NCI-H2171 treated with DMSO at 0.1 percent for 48 hours (cell line): ENCODE measurements around the gene NBAS.

ENCODE experiments used
- DNase-seq: peaks from one replicate; lab custom pipeline; 2025; lab: John Stamatoyannopoulos, UW

Gene NBAS

GRCh38 chr2:15303874-15304273, 257.3 kb downstream of the NBAS start:
- no peak for DNase-seq

GRCh38 chr2:15302154-15302553, 259.0 kb downstream of the NBAS start:
- no peak for DNase-seq

GRCh38 chr2:15300624-15301573, 260.2 kb downstream of the NBAS start:
- no peak for DNase-seq

GRCh38 chr2:15299904-15300520, 261.1 kb downstream of the NBAS start:
- no peak for DNase-seq

- no peak for DNase-seq
Measured at GRCh38 chr2:15298770-15299169, 262.4 kb downstream of the NBAS start.

GRCh38 chr2:15293262-15293937, 267.7 kb downstream of the NBAS start:
- no peak for DNase-seq

- no peak for DNase-seq
Measured at GRCh38 chr2:15287447-15288184, 273.5 kb downstream of the NBAS start.

GRCh38 chr2:15284614-15285013, 276.5 kb downstream of the NBAS start:
- no peak for DNase-seq

GRCh38 chr2:15281681-15282080, 279.5 kb downstream of the NBAS start:
- DNase-seq: no peak

GRCh38 chr2:15279201-15279876, 281.8 kb downstream of the NBAS start:
- no peak for DNase-seq

GRCh38 chr2:15278296-15278695, 282.8 kb downstream of the NBAS start:
- DNase-seq: no peak

GRCh38 chr2:15275346-15275745, 285.8 kb downstream of the NBAS start:
- DNase-seq: peak; percentile 48

- DNase-seq: no peak
Measured at GRCh38 chr2:15273452-15273851, 287.7 kb downstream of the NBAS start.

- DNase-seq: no peak
Measured at GRCh38 chr2:15272942-15273341, 288.2 kb downstream of the NBAS start.

GRCh38 chr2:15271941-15272542, 289.1 kb downstream of the NBAS start:
- no peak for DNase-seq

GRCh38 chr2:15271276-15271675, 289.9 kb downstream of the NBAS start:
- DNase-seq: no peak

GRCh38 chr2:15269043-15269442, 292.1 kb downstream of the NBAS start:
- DNase-seq: no peak

- DNase-seq: no peak
Measured at GRCh38 chr2:15265889-15266288, 295.2 kb downstream of the NBAS start.

GRCh38 chr2:15263976-15264685, 297.0 kb downstream of the NBAS start:
- no peak for DNase-seq

GRCh38 chr2:15262792-15263191, 298.3 kb downstream of the NBAS start:
- no peak for DNase-seq
